WI38 (cell line): Measurements from ENCODE around the gene EIF2B4.

ENCODE experiments used
- H3K4me3 ChIP-seq: 2 replicates; pipeline ENCODE4 v1.5.1; 2011; ENCODE audit warnings: low read depth, mild to moderate bottlenecking, control low read depth, low read length
- TF ChIP-seq, protein P1 (sequence below): IDR thresholded peaks from 2 replicates; pipeline ENCODE4 v1.5.1; 2012; ENCODE audit warnings: low read depth, mild to moderate bottlenecking, control low read depth, low read length

Gene EIF2B4

DNA sequence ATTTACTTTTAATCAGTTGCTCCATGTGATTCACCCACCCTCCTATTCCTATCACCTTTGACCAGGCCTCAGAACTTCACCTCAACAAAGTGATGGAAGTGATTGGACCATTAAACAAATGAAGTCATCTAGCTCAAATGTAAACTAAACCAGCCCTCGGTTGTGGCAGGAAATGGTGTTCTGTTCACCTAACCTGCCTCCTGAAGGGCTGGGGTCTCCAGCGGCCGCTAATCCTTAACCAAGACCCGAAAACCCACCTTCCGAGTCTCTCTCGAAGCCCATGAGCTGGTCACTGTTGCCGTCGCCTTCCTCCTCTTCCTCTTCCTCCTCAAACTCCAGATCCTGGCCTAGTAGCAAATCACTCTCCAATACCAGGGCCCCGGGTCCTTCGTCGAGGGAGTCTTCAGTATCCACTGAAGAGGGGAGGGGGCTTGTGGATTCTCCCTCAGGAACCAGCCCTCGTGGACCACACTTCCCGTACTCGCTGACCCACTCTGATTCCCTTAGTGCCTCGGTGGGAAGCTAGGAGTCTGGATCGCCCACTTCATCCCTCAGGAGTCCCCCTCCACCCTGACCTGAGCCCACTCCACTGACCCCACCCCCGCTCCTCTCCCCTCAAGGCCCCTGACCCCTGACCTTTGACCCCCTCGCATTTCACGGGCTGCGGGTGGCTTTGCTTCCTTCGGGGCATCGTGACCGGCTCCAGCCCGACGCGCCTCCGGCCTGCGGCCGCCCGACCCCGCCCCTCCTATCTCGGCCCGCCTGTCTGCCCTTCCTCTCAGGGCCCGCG is 9.9 kb upstream of the EIF2B4 start:
- H3K4me3 ChIP-seq = peak overlapping the region; percentile 69
- TF ChIP-seq, protein P1, sequence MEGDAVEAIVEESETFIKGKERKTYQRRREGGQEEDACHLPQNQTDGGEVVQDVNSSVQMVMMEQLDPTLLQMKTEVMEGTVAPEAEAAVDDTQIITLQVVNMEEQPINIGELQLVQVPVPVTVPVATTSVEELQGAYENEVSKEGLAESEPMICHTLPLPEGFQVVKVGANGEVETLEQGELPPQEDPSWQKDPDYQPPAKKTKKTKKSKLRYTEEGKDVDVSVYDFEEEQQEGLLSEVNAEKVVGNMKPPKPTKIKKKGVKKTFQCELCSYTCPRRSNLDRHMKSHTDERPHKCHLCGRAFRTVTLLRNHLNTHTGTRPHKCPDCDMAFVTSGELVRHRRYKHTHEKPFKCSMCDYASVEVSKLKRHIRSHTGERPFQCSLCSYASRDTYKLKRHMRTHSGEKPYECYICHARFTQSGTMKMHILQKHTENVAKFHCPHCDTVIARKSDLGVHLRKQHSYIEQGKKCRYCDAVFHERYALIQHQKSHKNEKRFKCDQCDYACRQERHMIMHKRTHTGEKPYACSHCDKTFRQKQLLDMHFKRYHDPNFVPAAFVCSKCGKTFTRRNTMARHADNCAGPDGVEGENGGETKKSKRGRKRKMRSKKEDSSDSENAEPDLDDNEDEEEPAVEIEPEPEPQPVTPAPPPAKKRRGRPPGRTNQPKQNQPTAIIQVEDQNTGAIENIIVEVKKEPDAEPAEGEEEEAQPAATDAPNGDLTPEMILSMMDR = no peak

- H3K4me3 ChIP-seq = peak overlapping the region; percentile 69
These were observed 9.3 kb upstream of the EIF2B4 start for GRCh38 chr2:27379383-27379835.

GRCh38 chr2:27378809-27379290 is 8.7 kb upstream of the EIF2B4 start:
- TF ChIP-seq, protein P1 = no peak
- H3K4me3 ChIP-seq = no peak overlapping the region

More at GRCh38 chr2:27379383-27379835, 9.3 kb upstream of the EIF2B4 start:
- TF ChIP-seq, protein P1 = no peak

- no peak overlapping the region for H3K4me3 ChIP-seq
- TF ChIP-seq, protein P1 = no peak
These were observed 8.1 kb upstream of the EIF2B4 start for GRCh38 chr2:27378096-27378808.

GRCh38 chr2:27377618-27378095 is 7.5 kb upstream of the EIF2B4 start:
- TF ChIP-seq, protein P1 = no peak
- H3K4me3 ChIP-seq = no peak overlapping the region

DNA sequence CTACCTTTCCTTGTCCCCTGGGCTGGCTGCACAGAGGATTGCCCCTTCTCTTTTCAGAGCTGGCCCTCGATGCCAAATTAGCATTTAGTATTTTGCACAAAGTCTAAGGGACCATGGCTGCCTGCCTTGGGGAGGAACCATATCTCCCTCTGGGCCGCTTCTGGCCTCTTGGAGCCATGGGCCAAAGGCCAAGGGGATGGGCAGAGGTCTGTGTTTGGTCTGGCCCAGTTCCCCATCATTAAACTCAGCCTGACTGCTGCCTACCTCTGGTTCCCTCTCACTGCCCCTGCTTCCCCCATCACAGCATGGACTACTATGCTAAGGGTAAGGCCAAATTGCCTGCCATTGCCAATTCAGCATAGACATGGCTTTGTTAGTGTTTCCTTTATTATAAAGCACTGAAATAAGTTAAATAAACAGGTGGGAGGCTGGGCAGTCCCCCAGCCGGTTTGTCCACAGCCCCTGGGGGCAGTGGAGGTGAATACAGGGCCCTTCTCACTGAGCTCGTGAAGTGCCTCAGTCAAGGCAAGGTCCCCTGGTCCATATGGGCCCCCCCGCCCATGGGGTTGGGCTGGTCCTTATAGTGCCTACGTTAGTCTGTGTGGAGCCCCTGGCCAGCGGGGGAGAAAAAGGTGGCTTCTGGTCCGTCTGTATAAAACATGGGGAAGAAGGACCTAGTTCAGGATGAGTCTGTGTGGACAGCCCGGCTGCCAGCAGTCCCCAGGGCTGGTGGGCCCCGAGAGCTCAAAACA is 6.9 kb upstream of the EIF2B4 start:
- TF ChIP-seq, protein P1 = no peak
- no peak overlapping the region for H3K4me3 ChIP-seq
